Subcutaneous adipose tissue (tissue), 4 donors: ENCODE data around the gene ABHD4. TPM values are rescaled to one million over a fixed set of nuclear protein-coding genes. Genes with fewer than 3 reads are reported as not detected.

Experiments
- CTCF ChIP-seq: fragments of 450-650 bp; IDR thresholded peaks from one replicate; pipeline ENCODE4 v1.5.1; 2016; ENCODE audit warnings: low read depth, mild to moderate bottlenecking, control low read depth, antibody characterized with exemption, moderate library complexity
- total RNA-seq, 4 donors: library from RNA; depleted of rRNA; stranded (reverse); fragments of >200 nt; gene quantifications; one replicate each; pipeline ENCODE4 v1.1.0, GENCODE V29; 2016

ABHD4 gene
- total RNA-seq, result 10 to 100 TPM; 22.8 to 43.5 (median 38.1) TPM

GRCh38 chr14:22598099-22598895 lies at the start of gene ABHD4:
ABHD4 (plus strand) TSS chr14:22598300; CDS start chr14:22598307, 7 bp downstream.
- no peak for TF ChIP-seq CTCF

GRCh38 chr14:22549324-22549962 lies 48.7 kb upstream of the ABHD4 start:
- no peak for TF ChIP-seq CTCF

- TF ChIP-seq CTCF, result no peak
Observed at GRCh38 chr14:22549981-22550673, 48.0 kb upstream of the ABHD4 start.

- no peak for TF ChIP-seq CTCF
Observed at GRCh38 chr14:22551605-22551997, 46.5 kb upstream of the ABHD4 start.

GRCh38 chr14:22552001-22552826 lies 45.9 kb upstream of the ABHD4 start:
- no peak for TF ChIP-seq CTCF

GRCh38 chr14:22552827-22553076 lies 45.3 kb upstream of the ABHD4 start:
- TF ChIP-seq CTCF, result no peak

- no peak for TF ChIP-seq CTCF
Observed at GRCh38 chr14:22553445-22553844, 44.7 kb upstream of the ABHD4 start.
